Measurements from ENCODE around the gene KLC1. TPM values are rescaled to one million over a fixed set of nuclear protein-coding genes. Genes with fewer than 3 reads are reported as not detected.

Gene KLC1
- total RNA-seq, 2 donors from 2014 or later = 170 to 178 TPM

DNA sequence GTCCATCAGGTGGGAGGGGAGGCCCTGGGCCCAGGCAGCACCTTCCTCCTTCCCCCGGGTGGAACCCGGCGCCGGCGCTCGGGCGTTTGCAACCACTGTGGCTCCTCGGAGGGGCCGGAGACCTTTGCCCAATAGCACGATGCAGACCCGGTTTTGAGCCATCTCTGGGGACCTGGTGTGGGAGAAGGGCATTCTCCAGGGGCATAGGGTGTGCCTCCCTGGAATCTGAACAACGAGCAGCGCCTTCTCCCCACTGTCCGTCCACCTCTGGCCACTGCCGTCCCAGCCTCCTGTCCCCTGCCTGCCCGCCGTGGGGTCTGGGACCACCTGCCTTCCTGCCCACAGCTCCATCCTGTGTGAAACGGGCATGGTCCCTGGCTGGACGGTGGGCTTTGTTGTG is 99.1 kb downstream of the KLC1 start:
- Histone ChIP-seq H3K9ac (ENCODE audit: extremely low read depth, low read length, poor library complexity, severe bottlenecking) (no peak overlapping the region), H3K4me1 (ENCODE audit: control insufficient read depth, insufficient read depth, low read length) (peaks cover 11% of the 10 kb centered on the region), H3K27me3 (ENCODE audit: control insufficient read depth, insufficient read depth, low read length, poor library complexity, severe bottlenecking) (no peaks in the 10 kb centered on the region), H3K4me3 (ENCODE audit: low read length) (no peak overlapping the region), H3K9me3 (ENCODE audit: control insufficient read depth, low read length) (no peaks in the 10 kb centered on the region), H3K27ac (ENCODE audit: low read depth, low read length) (no peak overlapping the region), H3K36me3 (ENCODE audit: control insufficient read depth, insufficient read depth, low read length) (peaks cover 39% of the 10 kb centered on the region)
- 91 to 93% methylated on average over 11 to 19 of the region's 19 CpGs for WGBS, 2 experiments (ENCODE audit: insufficient coverage in 1 of 2, insufficient read length in 1 of 2)
- Mint-ChIP-seq H3K36me3 (ENCODE audit: low read depth) (peaks cover 25% of the 10 kb centered on the region), H3K27me3 (ENCODE audit: insufficient read depth) (no peaks in the 10 kb centered on the region), H3K4me1 (peaks cover 17% of the 10 kb centered on the region), H3K27ac (peak overlapping the region; percentile 59), H3K9me3 (no peaks in the 10 kb centered on the region), H3K4me3 (no peak overlapping the region)
- TF ChIP-seq, protein P1, sequence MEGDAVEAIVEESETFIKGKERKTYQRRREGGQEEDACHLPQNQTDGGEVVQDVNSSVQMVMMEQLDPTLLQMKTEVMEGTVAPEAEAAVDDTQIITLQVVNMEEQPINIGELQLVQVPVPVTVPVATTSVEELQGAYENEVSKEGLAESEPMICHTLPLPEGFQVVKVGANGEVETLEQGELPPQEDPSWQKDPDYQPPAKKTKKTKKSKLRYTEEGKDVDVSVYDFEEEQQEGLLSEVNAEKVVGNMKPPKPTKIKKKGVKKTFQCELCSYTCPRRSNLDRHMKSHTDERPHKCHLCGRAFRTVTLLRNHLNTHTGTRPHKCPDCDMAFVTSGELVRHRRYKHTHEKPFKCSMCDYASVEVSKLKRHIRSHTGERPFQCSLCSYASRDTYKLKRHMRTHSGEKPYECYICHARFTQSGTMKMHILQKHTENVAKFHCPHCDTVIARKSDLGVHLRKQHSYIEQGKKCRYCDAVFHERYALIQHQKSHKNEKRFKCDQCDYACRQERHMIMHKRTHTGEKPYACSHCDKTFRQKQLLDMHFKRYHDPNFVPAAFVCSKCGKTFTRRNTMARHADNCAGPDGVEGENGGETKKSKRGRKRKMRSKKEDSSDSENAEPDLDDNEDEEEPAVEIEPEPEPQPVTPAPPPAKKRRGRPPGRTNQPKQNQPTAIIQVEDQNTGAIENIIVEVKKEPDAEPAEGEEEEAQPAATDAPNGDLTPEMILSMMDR (conservative IDR thresholded peaks at IDR 0.05) = no peak
- DNase-seq = no peak

DNA sequence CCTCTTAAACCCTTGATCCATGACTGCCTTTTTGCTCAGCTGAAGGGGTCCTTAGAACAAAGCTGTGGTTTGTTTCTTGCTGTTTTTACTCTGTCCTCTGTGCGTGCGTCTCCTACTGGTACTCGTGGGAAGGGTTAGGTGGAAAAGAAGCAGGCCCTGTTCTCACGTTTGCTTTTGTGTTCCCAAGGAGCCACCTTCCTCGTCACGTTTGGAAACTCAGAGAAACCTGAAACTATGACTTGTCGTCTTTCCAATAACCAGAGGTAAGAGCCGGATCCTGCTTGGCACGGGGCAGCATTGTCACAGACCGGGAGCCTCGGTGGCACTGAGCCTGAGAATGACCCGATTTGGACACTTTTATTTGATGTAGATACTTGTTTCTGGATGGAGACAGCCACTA is 99.7 kb downstream of the KLC1 start:
- 93 to 96% methylated on average over 12 of the region's 12 CpGs for WGBS, 2 experiments (ENCODE audit: insufficient coverage in 1 of 2, insufficient read length in 1 of 2)
- peaks cover 31% of the 10 kb centered on the region for H3K36me3 Mint-ChIP-seq (ENCODE audit: low read depth)
- Histone ChIP-seq H3K36me3 (ENCODE audit: control insufficient read depth, insufficient read depth, low read length) (peaks cover 44% of the 10 kb centered on the region), H3K27ac (ENCODE audit: low read depth, low read length) (peak overlapping the region; percentile 38), H3K27me3 (ENCODE audit: control insufficient read depth, insufficient read depth, low read length, poor library complexity, severe bottlenecking) (no peaks in the 10 kb centered on the region), H3K9ac (ENCODE audit: extremely low read depth, low read length, poor library complexity, severe bottlenecking) (no peak overlapping the region), H3K4me3 (ENCODE audit: low read length) (no peak overlapping the region), H3K9me3 (ENCODE audit: control insufficient read depth, low read length) (no peaks in the 10 kb centered on the region), H3K4me1 (ENCODE audit: control insufficient read depth, insufficient read depth, low read length) (peaks cover 11% of the 10 kb centered on the region)
- no peaks in the 10 kb centered on the region for H3K27me3 Mint-ChIP-seq (ENCODE audit: insufficient read depth)
- TF ChIP-seq, protein P1 (conservative IDR thresholded peaks at IDR 0.05) = no peak
- no peaks in the 10 kb centered on the region for H3K9me3 Mint-ChIP-seq
- peak overlapping the region; percentile 59 for H3K27ac Mint-ChIP-seq
- no peak for DNase-seq
- H3K4me1 Mint-ChIP-seq = peaks cover 16% of the 10 kb centered on the region
- peak overlapping the region; percentile 14 for H3K4me3 Mint-ChIP-seq

DNA sequence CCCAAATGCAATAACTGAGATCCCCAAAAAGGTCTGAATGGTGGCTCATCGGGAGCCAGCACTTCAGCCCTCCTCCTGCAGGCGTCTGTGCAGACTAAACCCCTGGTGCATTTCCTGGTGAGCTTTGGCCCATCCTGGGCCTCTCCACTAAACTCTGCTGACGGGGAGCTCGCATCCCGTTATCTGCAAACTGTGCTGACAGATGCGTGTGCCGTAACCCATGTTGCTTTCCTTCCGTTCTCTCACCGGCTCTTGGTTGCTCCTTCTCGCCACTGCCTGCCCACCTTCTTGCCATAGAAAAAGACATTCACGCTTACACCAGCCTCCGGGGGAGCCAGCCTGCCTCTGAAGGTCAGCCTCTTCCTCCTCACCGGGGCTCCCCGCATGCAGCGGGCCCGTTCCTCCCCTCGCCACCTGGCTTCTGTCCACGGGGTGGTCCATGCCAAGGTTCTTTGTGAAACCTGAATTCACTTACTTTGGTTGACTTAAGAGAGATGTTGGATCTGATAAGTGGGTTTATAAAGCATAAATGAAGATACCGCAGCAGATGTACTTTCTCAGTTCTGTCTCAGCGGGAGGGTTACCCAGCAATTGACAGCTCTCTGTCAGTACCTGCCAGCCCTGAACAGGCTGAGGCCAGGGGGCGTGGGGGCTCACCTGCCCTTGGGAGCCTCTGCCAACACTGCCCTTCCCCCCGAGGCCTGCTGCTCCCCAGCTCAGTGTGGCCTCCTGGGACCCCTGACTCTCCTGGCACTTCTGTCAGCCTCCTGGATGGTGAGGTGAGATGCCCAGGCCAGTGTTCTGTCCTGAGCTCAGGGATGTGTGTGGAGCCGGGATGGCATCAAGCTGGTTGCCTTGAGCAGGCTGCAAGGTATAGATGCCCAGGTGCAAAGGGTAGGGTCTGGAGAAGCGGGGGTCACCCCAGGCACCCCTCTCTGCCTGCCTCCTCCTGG is 100.8 kb downstream of the KLC1 start:
- Mint-ChIP-seq H3K27ac (peak overlapping the region; percentile 39), H3K36me3 (ENCODE audit: low read depth) (peaks cover 32% of the 10 kb centered on the region), H3K4me3 (no peak overlapping the region), H3K9me3 (no peaks in the 10 kb centered on the region), H3K4me1 (peaks cover 16% of the 10 kb centered on the region), H3K27me3 (ENCODE audit: insufficient read depth) (no peaks in the 10 kb centered on the region)
- H3K27me3 ChIP-seq (ENCODE audit: control insufficient read depth, insufficient read depth, low read length, poor library complexity, severe bottlenecking) = no peaks in the 10 kb centered on the region
- H3K4me3 ChIP-seq (ENCODE audit: low read length) = no peak overlapping the region
- TF ChIP-seq, protein P1 (conservative IDR thresholded peaks at IDR 0.05) = peak; percentile 47
- peaks cover 11% of the 10 kb centered on the region for H3K4me1 ChIP-seq (ENCODE audit: control insufficient read depth, insufficient read depth, low read length)
- DNase-seq = no peak
- H3K36me3 ChIP-seq (ENCODE audit: control insufficient read depth, insufficient read depth, low read length) = peaks cover 50% of the 10 kb centered on the region
- H3K27ac ChIP-seq (ENCODE audit: low read depth, low read length) = no peak overlapping the region
- H3K9ac ChIP-seq (ENCODE audit: extremely low read depth, low read length, poor library complexity, severe bottlenecking) = no peak overlapping the region
- 93 to 94% methylated on average over 16 to 24 of the region's 24 CpGs for WGBS, 2 experiments (ENCODE audit: insufficient coverage in 1 of 2, insufficient read length in 1 of 2)
- H3K9me3 ChIP-seq (ENCODE audit: control insufficient read depth, low read length) = no peaks in the 10 kb centered on the region
